SIG-M5 treated with dmso at 0.1 percent for 504 hours (cell line): ENCODE measurements around the gene PRR35.
A peak's percentile ranks its signal among the peaks of the same experiment; 100 is the strongest.

Source experiments
- DNase-seq: peaks from one replicate; lab custom pipeline; 2025; ENCODE audit not compliant: unreplicated experiment; lab: John Stamatoyannopoulos, UW

The PRR35 gene

DNA sequence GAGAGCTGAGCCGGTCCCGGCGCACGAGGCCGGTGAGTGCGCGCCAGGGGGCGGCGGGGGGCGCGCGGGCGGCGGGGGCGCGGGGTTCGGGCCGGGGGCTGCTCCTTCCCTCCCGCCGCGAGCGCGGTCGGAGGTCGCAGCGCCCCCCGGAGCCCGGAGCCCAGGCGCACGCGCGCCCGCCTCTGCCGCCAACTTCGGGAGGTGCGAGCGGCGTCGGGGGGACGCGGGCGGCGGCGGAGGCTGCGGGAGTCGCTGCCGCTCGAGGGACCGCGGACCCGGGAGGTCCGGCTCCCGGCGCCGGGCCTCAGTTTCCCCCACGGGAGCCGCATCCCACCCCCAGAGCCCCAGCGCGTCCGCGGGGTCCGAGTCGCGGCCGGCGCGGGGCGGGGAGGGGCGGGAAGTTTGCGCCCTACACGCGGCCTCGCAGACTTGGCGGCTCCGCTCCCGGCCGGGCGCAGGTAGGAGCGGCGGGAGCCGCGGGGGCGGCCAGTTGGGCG, at the start of gene PRR35:
Gene PRR35, plus strand, starts transcription at position 191 of the 497 bp plus-strand sequence. CDS start 2,901 bp downstream, outside the sequence.
- no peak for DNase-seq

DNA sequence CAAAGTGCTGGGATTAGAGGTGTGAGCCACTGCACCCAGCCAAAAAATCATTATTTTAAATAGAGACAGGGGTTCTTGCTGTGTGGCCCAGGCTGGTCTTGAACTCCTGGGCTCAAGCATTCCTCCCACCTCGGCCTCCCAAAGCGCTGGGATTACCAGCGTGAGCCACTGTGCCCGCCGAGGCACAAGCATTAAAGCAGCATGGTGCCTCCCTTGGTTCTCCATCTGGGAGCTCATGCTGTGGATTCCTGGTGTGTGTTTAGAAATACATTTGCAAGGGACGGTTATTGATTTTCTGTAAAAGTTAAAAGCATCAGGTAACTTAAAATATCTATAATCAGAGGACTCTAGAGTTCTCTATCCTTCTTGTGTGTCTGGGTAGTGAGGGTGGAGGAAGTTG, 47.4 kb upstream of the PRR35 start:
- no peak for DNase-seq

DNA sequence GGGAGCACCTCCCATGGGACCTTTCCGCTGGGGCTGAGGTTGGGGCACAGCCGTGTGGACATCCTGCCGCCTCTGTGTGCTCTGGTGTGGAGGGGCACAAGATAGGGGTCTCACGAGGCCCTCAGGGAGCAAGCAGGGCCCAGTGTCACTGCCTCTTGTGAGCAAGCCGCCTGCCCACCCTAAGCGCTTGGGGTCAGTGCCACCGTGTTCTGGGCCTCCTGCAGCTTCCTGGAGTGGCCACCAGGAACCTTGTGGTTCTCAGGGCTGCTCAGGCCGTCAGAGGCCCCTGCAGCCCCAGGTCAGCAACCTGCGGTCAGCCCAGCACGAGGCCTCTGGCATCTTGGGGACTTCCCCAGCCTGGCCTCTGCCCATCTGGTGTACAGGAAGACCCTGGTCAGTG, 46.2 kb upstream of the PRR35 start:
- DNase-seq, result no peak

DNA sequence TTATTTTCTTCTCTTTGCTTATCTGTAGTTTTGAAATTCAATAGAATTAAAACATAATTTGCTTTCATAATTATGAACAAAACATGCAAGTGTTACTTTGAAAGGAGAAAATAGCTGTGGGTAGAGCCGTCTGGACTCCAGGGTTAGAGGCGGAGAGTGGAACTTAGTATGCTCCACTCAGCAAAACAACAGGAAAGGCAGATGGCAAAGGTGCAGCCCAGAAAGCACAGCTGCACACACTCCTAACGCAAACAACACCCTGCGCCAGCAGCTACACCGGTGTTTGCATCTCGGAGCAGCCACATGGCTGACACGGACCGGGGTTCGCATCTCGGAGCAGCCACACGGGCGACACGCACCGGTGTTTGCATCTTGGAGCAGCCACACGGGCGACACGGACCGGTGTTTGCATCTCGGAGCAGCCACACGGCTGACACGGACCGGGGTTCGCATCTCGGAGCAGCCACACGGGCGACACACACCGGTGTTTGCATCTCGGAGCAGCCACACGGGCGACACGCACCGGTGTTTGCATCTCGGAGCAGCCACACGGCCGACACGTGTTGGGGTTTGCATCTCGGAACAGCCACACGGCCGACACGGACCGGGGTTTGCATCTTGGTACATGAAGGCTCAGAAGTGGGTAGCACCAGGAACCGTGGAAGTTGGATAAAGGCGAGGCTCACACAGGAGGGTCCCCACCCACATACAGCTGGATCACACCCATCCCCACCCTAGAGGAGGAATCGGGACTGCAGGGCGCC, 44.8 kb upstream of the PRR35 start:
- DNase-seq, result no peak

DNA sequence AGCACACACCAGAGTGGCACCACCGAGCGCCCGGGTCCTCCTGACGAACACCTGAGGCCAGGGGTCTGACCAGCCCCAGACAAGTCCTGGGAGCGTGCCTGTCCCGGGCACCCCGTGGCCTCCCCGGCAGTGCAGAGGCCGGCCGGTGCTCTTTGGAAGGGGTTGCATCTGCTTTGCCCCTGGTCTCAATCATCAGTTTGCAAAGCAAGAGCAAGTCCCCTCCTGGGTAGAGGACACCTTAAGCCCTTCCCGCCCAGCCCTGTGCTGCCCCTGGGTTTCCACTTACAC, 44.3 kb upstream of the PRR35 start:
- no peak for DNase-seq

DNA sequence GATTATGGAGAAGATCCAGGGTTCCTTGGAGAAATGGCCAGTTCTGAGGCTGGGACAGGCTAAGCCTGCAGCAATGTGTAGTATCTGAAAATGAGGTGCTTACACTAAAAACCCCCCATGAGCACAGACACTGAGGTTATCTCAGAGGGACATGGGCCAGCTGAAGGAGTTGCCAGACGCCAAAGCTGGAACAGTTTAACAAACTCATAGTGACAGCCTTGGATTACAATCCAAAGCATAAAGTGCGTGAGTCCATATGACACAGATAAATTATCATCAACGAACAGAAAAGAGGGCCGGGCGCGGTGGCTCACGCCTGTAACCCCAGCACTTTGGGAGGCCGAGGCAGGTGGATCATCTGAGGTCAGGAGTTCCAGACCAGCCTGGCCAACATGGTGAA, 43.9 kb upstream of the PRR35 start:
- no peak for DNase-seq

DNA sequence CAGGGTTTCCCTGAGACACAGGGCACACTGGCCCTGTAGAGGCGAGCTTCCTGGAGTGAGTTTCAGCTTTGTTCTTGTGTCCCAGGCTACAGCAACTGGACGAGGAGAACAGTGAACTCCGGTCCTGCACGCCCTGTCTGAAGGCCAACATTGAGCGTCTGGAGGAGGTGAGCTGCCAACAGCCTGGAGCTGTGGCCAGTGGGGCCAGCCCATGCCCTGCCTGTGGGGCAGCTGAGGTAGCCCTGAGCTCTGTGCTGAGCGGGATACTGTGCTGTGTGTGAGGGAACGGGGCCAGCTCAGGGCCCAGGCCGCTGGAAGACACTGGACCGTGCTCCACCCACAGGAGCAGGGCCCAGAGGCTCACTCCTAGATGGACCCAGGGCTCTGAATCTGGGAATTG, 41.3 kb upstream of the PRR35 start:
- DNase-seq, result no peak

DNA sequence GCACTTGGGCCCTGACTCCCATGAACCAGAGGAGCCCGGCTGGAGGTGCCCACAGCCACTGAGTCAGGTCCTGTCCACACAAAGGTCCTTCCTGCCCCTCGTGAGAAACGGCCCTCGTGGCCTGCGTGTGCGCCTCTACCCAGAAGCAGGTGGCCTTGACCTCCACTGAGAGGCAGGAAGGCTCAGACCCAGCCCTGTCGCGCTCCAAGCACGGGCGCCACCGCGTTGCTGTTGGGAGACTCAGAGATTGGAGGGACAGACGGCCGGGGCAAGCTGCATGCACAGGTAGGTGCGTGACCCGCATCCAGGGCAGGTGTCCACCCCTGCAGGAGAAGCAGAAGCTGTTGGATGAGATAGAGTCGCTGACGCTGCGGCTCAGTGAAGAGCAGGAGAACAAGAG, 40.8 kb upstream of the PRR35 start:
- DNase-seq, result no peak

DNA sequence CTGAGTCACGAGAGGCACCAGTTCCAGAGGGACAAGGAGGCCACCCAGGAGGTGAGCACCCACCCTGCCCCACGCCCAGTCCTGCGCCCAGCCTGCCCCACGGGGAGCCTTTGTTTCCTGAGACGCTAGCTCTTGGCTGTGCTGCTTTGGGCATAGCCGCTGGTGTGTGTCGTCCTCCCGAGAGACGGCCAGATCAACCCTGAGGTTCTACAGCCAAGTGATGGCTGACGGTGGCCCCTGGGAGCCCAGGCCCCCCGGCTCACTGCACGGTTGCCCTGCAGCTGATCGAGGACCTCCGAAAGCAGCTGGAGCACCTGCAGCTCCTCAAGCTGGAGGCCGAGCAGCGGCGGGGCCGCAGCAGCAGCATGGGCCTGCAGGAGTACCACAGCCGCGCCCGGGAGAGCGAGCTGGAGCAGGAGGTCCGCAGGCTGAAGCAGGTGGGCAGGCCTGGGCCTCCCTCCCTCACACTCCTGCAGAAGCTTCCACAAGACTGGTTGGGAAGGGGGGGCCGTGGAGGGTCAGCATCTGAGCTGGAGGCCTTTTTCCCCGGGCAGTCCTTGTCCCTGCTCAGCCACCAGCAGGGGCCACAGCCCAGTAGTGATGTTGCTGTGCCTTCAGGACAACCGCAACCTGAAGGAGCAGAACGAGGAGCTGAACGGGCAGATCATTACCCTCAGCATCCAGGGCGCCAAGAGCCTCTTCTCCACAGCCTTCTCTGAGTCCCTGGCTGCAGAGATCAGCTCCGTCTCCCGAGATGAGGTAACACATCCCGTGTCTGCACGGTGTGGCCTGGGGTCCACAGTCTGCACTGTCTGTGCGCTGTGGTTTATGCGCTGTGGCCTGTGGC, 40.1 kb upstream of the PRR35 start:
- DNase-seq, result no peak

DNA sequence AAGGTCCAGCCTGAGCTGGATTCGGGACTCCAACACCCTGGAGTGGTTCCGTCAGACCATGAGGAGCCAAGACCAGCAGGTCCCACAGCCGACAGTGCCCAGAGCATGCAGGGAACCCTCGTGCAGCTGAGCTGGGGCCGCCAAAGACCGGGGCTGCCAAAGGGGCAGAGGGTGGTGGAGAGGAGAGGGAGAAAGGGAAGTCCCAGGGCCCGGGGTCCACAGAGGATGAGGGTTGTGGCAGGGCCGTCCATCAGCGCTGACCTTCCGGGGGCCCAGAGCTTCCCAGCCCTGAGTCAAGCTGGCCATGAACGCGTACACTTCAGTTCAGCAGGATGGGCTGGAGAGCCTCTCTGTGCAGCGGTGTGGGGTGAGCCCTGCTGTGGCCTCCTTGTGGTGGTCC, 39.3 kb upstream of the PRR35 start:
- DNase-seq, result no peak

DNA sequence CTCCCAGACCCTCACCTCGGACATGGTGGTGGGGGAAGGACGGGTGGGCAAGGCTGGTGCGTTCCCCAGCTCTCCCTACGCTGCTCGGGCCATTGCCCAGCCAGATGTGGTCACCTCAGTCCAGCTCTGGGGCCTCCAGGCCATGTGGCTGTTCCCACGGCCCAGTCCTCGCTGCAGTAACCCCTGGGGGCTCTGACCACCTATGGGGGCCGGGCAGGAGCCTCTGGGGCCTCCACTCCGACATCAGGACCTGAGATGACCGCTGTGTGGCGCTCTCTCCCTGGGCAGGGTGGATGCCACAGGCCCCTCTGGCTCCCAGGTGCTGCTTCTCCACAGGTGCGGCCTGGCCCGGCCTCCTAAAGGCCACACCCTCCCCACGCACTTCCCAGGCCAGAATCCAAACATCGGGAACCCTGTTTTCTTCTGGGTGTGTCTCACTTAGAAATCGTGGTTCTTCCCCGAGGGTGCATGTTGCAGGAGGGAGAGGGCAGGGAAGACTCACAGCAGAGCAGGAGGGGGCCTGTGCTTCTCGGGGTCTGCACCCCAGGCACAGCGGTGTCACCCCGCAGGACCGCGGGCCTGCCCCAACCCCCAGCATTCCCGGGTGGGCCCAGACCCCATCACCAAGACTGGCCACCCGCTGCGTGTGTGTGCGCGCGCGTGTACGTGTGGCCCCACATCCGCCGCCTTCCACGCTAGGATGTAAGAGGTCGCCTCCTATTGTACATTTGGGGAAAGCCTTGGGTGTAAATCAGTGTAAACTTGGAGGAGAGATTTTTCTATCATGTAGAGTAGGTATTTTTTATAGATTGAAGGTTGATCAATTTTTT, 38.6 kb upstream of the PRR35 start:
- no peak for DNase-seq

DNA sequence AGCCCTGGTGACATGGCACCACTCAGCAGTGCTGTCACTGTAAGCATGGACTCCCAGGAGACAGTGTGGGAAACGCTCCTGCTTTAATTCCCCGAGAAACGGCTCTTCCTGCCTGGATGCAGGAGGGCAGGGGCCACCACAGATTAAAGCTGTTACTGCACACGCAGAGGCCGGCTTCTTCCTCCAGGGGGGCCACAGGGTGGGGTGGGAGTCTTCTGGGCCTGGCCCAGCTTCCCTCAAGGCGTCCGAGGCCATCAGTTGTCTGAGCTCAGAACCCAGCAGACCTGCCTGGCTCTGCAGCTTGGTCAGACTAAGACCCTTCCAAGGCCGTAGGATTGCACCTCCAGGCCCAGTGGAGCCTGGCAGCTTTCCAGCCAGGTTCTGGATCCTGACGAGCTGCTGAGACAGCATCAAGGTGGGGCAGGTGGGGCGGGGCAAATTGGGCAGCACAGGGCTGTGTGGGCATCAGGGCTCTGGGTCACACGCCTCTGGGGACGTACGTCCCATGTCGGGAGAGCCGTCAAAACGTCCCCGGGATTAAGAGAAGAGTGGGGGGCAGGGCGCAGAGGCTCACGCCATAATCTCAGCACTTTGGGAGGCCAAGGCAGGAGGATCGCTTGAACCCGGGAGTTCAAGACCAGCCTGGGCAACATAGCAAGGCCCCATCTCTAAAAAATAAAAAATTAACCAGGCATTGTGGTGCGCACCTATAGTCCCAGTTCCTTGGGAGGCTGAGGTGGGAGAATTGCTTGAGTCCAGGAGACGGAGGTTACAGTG, 37.7 kb upstream of the PRR35 start:
- DNase-seq, result no peak

DNA sequence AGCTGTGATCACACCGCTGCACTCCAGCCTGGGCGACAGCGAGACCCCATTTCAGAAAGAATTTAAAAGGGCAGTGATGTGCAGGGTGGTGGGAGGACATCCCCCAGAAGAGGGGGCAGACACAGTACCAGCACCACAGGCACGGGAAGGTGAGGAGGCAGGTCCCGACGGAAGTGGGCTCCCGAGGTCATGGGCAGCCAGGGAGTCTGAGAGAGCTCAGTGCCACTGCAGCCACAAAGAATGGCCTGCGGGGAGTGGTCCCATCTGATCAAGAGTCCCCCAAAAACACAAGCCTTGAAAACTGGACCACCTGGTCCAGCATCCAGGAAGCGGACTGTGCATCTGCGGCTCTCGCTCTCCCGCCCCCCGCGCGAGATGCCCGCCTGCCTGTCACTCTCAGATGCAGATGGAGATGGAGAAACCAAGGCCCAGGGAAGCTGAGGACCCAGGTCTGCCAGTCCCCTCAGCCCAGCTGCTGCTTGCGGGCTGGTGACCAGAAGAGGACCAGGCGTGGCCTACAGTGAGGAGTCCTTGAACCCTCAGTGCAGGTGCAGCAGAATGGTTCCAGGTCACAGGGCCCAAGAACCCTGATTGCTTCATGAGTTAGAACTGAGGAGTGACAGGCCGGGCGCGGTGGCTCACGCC, 37.0 kb upstream of the PRR35 start:
- DNase-seq, result no peak

DNA sequence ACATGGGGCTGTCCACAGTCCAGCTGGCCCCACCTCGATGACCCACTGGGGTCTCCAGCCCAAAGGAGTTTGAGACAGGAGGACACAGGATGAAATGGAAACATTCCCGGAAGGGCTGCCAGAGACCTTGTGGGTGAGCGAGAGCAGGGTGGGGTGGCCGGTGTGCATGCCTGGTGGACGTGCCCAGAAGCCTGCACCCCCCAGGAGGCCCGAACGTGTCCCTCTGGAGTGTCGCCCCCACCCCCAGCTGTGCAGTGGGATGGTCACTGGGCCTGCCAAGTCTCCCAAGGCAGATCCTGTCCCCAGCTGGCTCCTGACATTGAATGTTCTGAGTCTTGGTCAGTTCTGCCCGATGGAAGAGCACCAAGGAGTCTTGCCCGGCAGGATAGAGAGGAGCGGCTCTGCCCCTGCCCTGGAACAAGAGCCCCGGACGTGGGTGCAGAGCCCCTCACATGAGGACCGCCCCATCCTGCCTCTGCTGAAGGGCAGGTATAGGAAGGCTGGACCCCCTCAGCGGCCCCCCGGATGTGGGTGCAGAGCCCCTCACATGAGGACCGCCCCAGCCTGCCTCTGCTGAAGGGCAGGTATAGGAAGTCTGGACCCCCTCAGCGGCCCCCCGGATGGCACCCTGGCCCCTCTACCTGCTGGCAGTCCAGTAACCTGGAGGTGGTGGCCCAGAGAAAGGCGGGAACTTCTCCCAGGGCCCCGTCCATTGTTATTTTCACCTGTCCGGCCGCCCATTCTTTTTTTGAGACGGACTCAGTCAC, 35.7 kb upstream of the PRR35 start:
- DNase-seq, result no peak

DNA sequence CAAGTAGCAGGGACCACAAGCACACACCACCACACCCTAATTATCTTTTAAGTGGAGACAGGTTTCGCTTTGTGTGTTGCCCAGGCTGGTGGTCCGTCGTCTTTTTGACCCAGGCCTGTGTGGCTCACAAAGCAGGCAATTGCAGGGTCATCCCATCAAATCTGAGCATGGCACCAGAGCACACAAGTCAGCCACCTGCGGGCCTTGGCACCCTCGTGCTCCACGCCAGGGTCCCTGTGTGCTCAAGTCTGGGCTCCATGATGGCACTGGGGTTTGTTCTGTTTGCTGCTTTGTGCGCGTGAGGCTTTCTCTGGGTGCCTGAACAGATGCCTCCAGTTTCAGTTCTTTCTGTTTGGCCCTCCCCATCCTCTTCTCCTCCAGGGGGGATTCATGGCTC, 35.1 kb upstream of the PRR35 start:
- no peak for DNase-seq

DNA sequence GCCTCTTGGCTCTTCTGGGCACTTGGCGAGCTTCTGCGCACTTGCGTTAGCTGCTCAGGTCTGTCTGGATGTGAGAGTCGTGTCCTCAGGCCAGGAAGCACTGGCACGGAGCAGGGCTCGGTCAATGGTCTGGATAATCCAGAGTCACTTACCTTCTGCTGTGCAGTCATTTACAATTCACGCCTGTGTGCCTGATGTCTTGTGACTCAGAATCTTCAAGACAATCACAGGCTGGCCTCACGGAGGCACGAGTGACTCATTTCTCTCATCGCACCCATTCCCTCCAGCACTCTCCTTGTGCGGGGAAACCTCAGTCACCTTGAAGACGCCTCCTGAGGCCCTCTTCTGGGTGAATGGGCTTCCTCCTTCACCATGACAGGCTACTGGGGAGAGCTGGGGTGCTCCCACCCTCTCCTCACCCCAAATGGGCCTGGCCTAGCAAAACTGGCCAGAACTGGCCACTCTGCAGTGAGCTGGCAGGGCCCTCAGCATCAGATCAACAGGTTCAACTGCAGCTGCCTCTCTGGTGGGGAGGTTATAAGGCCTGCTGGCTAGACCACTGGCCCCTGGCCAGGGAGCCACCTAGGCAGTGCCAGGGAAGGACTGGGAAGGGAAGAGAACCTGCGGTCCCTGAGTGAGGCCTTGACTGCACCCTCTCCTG, 34.5 kb upstream of the PRR35 start:
- peak; percentile 60 for DNase-seq

DNA sequence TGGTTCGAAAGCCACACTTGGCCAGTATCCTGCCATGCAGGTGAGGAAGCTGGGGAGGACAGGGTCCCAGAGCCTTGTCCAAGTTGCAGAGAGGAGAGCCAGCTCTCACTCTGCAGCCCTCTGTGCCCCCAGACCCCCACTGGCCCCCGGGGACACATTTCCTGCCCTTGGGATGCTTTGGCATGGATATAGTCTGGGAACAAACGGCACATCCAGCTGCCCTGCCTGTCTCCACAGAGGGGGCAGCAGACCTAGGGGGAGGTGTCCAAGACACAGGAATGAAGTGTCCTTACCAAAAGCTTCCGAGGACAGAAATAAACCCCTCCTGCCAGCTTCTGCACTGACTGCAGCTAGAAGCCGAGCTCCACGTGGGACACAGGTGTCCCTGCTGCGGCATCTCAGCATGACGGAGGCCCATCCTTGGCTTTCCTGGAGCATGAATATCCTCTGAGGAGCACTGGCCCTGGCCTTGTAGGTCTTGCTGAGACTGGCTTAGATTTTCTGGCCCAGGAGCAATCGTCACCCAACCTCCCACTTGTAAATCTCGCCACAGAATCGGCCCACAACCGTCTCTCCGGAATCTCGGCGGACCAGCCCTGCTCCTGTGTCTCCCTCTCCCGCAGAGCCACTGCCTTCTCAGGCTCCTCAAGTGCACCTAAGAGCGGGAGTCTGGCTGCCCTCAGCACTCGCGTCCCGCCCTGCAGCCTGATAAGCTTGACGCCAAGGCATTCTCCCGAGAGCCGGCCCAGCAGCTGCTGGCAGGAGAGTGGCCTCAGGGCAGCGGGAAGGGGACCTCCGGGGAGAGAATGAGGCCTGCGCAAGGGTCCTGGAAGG, 33.8 kb upstream of the PRR35 start:
- DNase-seq, result no peak
